SK-N-SH (cell line): ENCODE data around the gene CAMK2D. TPM values are rescaled to one million over a fixed set of nuclear protein-coding genes. Genes with fewer than 3 reads are reported as not detected.

ENCODE experiments used
- CTCF ChIA-PET: fragments of 300-600, 350-600 bp; formaldehyde crosslinking; extraction: SDS; loops from one replicate; lab custom pipeline; 2021; lab: Yijun Ruan, JAX
- POLR2A ChIA-PET: fragments of 350-600 bp; sonication (Branson Sonifier 250); formaldehyde crosslinking; extraction: SDS; loops from one replicate; lab custom pipeline; 2020; ENCODE audit warnings: antibody characterized with exemption, inconsistent platforms; lab: Yijun Ruan, JAX
- DNase-seq: peaks from one replicate; pipeline ENCODE4 v3.0.0; 2012
- H2AFZ ChIP-seq: fragments of 200-600 bp; sonication (generic); 2 replicates; pipeline ENCODE4 v1.8.1; 2016; ENCODE audit warnings: antibody characterized with exemption, mild to moderate bottlenecking, low read depth
- H3F3A ChIP-seq: fragments of 200-600 bp; sonication (generic); replicated peaks from 2 replicates; pipeline ENCODE3; 2016; ENCODE audit warnings: antibody characterized with exemption, mild to moderate bottlenecking; ENCODE audit not compliant: insufficient read depth
- H3K27ac ChIP-seq, 2 experiments: fragments of 200-500 bp in 1 of 2; fragments of 200-600 bp in 1 of 2; sonication (Bioruptor generic) in 1 of 2; sonication (generic), shearing (Covaris generic) in 1 of 2; 2 replicates each; pipeline versions ENCODE4 v1.5.1 to v1.6.1; 2014 to 2016; ENCODE audit warnings: low read depth in 2 of 2, inconsistent platforms in 1 of 2, low read length in 1 of 2, mild to moderate bottlenecking in 1 of 2, mixed read lengths in 1 of 2
- H3K27me3 ChIP-seq: fragments of 200-600 bp; sonication (generic), shearing (Covaris generic); 2 replicates; pipeline ENCODE4 v1.6.1; 2016; ENCODE audit warnings: mixed run types; ENCODE audit not compliant: insufficient read depth
- H3K36me3 ChIP-seq, 2 experiments: fragments of 200-500 bp in 1 of 2; fragments of 200-600 bp in 1 of 2; sonication (Bioruptor generic) in 1 of 2; sonication (generic) in 1 of 2; replicated peaks in 1 of 2; 2 replicates each; pipeline versions ENCODE3 to v1.5.1; 2014 to 2016; ENCODE audit warnings: low read length in 1 of 2, mild to moderate bottlenecking in 1 of 2; ENCODE audit not compliant: insufficient read depth in 2 of 2, control insufficient read depth in 1 of 2
- H3K4me1 ChIP-seq, 2 experiments: fragments of 200-500 bp in 1 of 2; fragments of 200-600 bp in 1 of 2; sonication (Bioruptor generic) in 1 of 2; sonication (generic), shearing (Covaris generic) in 1 of 2; 2 replicates each; pipeline versions ENCODE4 v1.5.1 to v1.6.1; 2014 to 2016; ENCODE audit warnings: low read depth in 1 of 2, low read length in 1 of 2, mixed run types in 1 of 2; ENCODE audit not compliant: insufficient read depth in 2 of 2, control insufficient read depth in 1 of 2
- H3K4me2 ChIP-seq: fragments of 200-600 bp; sonication (generic), shearing (Covaris generic); 2 replicates; pipeline ENCODE4 v1.6.1; 2017; ENCODE audit warnings: mixed run types
- H3K4me3 ChIP-seq, 2 experiments: fragments of 200-500 bp in 1 of 2; fragments of 200-600 bp in 1 of 2; sonication (Bioruptor generic) in 1 of 2; sonication (generic), shearing (Covaris generic) in 1 of 2; 2 replicates each; pipeline versions ENCODE4 v1.5.1 to v1.8.1; 2014 to 2016; ENCODE audit warnings: low read depth in 2 of 2, inconsistent platforms in 1 of 2, low read length in 1 of 2, mild to moderate bottlenecking in 1 of 2, mixed read lengths in 1 of 2, moderate library complexity in 1 of 2
- H3K79me2 ChIP-seq: fragments of 200-600 bp; sonication (generic); 2 replicates; pipeline ENCODE4 v1.8.1; 2017; ENCODE audit warnings: mild to moderate bottlenecking; ENCODE audit not compliant: insufficient read depth
- H3K9ac ChIP-seq: fragments of 200-600 bp; sonication (generic); 2 replicates; pipeline ENCODE4 v1.6.1; 2017; ENCODE audit warnings: mixed run types
- H3K9me2 ChIP-seq: fragments of 200-600 bp; sonication (generic); 2 replicates; pipeline ENCODE4 v1.6.1; 2017; ENCODE audit warnings: mixed run types
- H3K9me3 ChIP-seq: fragments of 200-600 bp; sonication (generic); 2 replicates; pipeline ENCODE4 v1.6.1; 2017; ENCODE audit warnings: mixed run types, mild to moderate bottlenecking, moderate library complexity
- H4K20me1 ChIP-seq: fragments of 200-600 bp; sonication (generic); 2 replicates; pipeline ENCODE4 v1.6.1; 2017; ENCODE audit warnings: mild to moderate bottlenecking, mixed run types; ENCODE audit not compliant: insufficient read depth
- ELF1 ChIP-seq: IDR thresholded peaks from 2 replicates; pipeline ENCODE4 v1.4.0; 2012
- IRF3 ChIP-seq: fragments of 150-350 bp; IDR thresholded peaks from 2 replicates; pipeline ENCODE4 v1.6.1; 2016; ENCODE audit warnings: mild to moderate bottlenecking, low read depth, low read length
- JUND ChIP-seq: IDR thresholded peaks from 2 replicates; pipeline ENCODE4 v1.4.0; 2012
- MEF2A ChIP-seq: IDR thresholded peaks from 2 replicates; pipeline ENCODE4 v1.4.0; 2012; ENCODE audit warnings: low read depth, borderline replicate concordance
- NFIC ChIP-seq: IDR thresholded peaks from 2 replicates; pipeline ENCODE4 v1.4.0; 2012; ENCODE audit warnings: borderline replicate concordance
- RAD21 ChIP-seq: IDR thresholded peaks from 2 replicates; pipeline ENCODE4 v1.6.1; 2012; ENCODE audit warnings: mild to moderate bottlenecking, low read length
- RFX5 ChIP-seq: IDR thresholded peaks from 2 replicates; pipeline ENCODE4 v1.6.1; 2012; ENCODE audit warnings: mild to moderate bottlenecking, improper control_type of control experiment, low read length
- RXRA ChIP-seq: IDR thresholded peaks from 2 replicates; pipeline ENCODE4 v1.4.0; 2012; ENCODE audit warnings: low read depth, mild to moderate bottlenecking, borderline replicate concordance
- TAF1 ChIP-seq: IDR thresholded peaks from 2 replicates; pipeline ENCODE4 v1.6.1; 2012; ENCODE audit warnings: low read depth, mild to moderate bottlenecking, low read length, moderate library complexity, borderline replicate concordance
- TEAD4 ChIP-seq: IDR thresholded peaks from 2 replicates; pipeline ENCODE4 v1.4.0; 2012; ENCODE audit warnings: mild to moderate bottlenecking, borderline replicate concordance; ENCODE audit not compliant: insufficient read depth
- USF1 ChIP-seq: IDR thresholded peaks from 2 replicates; pipeline ENCODE4 v1.4.0; 2012; ENCODE audit warnings: low read depth, borderline replicate concordance
- ZBTB33 ChIP-seq: IDR thresholded peaks from 2 replicates; pipeline ENCODE4 v1.4.0; 2012; ENCODE audit warnings: low read depth, borderline replicate concordance
- WGBS: methylation state at CpG from one replicate; pipeline ENCODE4 v1.1.6; 2017; ENCODE audit warnings: low lambda C conversion rate; 5-methylcytosine and 5-hydroxymethylcytosine counted together
- polyA plus RNA-seq, 3 experiments: library from polyadenylated mRNA; depleted of rRNA; stranded (reverse); fragments of >200 nt; gene quantifications; 2 replicates each; pipeline ENCODE4 v1.2.3, GENCODE V29; 2012
- TF ChIP-seq, protein P1 (sequence below): IDR thresholded peaks from 2 replicates; pipeline ENCODE4 v1.4.0; 2012; ENCODE audit warnings: low read depth
- TF ChIP-seq, protein P2 (sequence below): IDR thresholded peaks from 2 replicates; pipeline ENCODE4 v1.6.1; 2012; ENCODE audit warnings: mild to moderate bottlenecking, low read depth, low read length, moderate library complexity
- TF ChIP-seq, protein P3 (sequence below): fragments of 200-600 bp; sonication (generic); IDR thresholded peaks from 2 replicates; pipeline ENCODE4 v1.6.1; 2017; ENCODE audit warnings: antibody characterized with exemption, mild to moderate bottlenecking, moderate library complexity

The CAMK2D gene
- polyA plus RNA-seq, 1 of the 3 experiments (the other 2 are of a cell fraction): 17.0 TPM

DNA sequence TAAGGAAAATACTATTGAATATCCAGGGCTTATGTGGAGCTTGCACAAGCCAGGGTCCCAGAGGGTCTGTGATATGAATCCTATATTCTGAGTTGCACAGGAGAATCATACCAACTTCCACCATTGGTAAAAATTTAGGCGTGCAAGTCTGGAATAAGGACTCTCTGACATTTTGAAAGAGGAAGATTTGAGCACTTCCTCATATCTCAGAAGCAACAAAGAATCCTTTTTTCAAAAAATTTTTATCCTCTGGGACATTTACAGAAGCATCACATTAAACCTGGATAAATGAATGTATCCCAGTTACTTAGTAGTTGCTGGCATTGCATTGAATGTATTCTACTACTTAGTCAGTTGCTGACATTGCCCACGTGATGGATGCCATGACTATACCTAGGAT is 24.2 kb upstream of the CAMK2D start:
- no peaks in the 10 kb centered on the region for H4K20me1 ChIP-seq
- H3K27me3 ChIP-seq: no peaks in the 10 kb centered on the region
- 64% methylated on average over 2 of the region's 2 CpGs for WGBS
- ChIA-PET POLR2A (no interaction called here), CTCF (interaction anchor here (0.6 to 1.1 kb wide), 2 partner anchors 599 to 1022 kb away, joined by 3 read pairs; no protein-coding TSS in a partner anchor)
- H3K27ac ChIP-seq: no peak overlapping the region
- H3K9me3 ChIP-seq: no peaks in the 10 kb centered on the region
- no peaks in the 10 kb centered on the region for H3K9me2 ChIP-seq
- H3K4me2 ChIP-seq: no peak overlapping the region
- TF ChIP-seq, protein P1, sequence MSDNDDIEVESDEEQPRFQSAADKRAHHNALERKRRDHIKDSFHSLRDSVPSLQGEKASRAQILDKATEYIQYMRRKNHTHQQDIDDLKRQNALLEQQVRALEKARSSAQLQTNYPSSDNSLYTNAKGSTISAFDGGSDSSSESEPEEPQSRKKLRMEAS: no peak
- TF ChIP-seq NFIC: no peak
- no peak for TF ChIP-seq RFX5
- TF ChIP-seq USF1: no peak
- no peak for TF ChIP-seq MEF2A
- no peak for TF ChIP-seq TEAD4
- no peak for TF ChIP-seq RAD21
- TF ChIP-seq, protein P2, sequence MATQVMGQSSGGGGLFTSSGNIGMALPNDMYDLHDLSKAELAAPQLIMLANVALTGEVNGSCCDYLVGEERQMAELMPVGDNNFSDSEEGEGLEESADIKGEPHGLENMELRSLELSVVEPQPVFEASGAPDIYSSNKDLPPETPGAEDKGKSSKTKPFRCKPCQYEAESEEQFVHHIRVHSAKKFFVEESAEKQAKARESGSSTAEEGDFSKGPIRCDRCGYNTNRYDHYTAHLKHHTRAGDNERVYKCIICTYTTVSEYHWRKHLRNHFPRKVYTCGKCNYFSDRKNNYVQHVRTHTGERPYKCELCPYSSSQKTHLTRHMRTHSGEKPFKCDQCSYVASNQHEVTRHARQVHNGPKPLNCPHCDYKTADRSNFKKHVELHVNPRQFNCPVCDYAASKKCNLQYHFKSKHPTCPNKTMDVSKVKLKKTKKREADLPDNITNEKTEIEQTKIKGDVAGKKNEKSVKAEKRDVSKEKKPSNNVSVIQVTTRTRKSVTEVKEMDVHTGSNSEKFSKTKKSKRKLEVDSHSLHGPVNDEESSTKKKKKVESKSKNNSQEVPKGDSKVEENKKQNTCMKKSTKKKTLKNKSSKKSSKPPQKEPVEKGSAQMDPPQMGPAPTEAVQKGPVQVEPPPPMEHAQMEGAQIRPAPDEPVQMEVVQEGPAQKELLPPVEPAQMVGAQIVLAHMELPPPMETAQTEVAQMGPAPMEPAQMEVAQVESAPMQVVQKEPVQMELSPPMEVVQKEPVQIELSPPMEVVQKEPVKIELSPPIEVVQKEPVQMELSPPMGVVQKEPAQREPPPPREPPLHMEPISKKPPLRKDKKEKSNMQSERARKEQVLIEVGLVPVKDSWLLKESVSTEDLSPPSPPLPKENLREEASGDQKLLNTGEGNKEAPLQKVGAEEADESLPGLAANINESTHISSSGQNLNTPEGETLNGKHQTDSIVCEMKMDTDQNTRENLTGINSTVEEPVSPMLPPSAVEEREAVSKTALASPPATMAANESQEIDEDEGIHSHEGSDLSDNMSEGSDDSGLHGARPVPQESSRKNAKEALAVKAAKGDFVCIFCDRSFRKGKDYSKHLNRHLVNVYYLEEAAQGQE: no peak
- no peak for TF ChIP-seq RXRA
- TF ChIP-seq IRF3: no peak
- no peak for TF ChIP-seq TAF1
- TF ChIP-seq, protein P3, sequence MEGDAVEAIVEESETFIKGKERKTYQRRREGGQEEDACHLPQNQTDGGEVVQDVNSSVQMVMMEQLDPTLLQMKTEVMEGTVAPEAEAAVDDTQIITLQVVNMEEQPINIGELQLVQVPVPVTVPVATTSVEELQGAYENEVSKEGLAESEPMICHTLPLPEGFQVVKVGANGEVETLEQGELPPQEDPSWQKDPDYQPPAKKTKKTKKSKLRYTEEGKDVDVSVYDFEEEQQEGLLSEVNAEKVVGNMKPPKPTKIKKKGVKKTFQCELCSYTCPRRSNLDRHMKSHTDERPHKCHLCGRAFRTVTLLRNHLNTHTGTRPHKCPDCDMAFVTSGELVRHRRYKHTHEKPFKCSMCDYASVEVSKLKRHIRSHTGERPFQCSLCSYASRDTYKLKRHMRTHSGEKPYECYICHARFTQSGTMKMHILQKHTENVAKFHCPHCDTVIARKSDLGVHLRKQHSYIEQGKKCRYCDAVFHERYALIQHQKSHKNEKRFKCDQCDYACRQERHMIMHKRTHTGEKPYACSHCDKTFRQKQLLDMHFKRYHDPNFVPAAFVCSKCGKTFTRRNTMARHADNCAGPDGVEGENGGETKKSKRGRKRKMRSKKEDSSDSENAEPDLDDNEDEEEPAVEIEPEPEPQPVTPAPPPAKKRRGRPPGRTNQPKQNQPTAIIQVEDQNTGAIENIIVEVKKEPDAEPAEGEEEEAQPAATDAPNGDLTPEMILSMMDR: no peak
- TF ChIP-seq JUND: no peak
- TF ChIP-seq ELF1: no peak
- TF ChIP-seq ZBTB33: no peak
- H2AFZ ChIP-seq: no peak overlapping the region
- no peak overlapping the region for H3K9ac ChIP-seq
- H3K36me3 ChIP-seq: no peaks in the 10 kb centered on the region
- no peak for DNase-seq
- no peaks in the 10 kb centered on the region for H3K79me2 ChIP-seq
- H3K4me1 ChIP-seq: peaks cover 0 to 12% of the 10 kb centered on the region in 2 experiments; a peak in 1 of 4 replicates
- H3F3A ChIP-seq: peaks cover 9% of the 10 kb centered on the region
- no peak overlapping the region for H3K4me3 ChIP-seq
